H1 (cell line): ENCODE data around the gene BTRC. TPM values are rescaled to one million over a fixed set of nuclear protein-coding genes. Genes with fewer than 3 reads are reported as not detected.

Experiments
- CEBPB ChIP-seq: IDR thresholded peaks from 2 replicates; pipeline ENCODE4 v1.6.1; 2012; ENCODE audit warnings: low read depth, low read length
- EP300 ChIP-seq, 2 experiments: IDR thresholded peaks; 1 replicate in 1 of 2; 2 replicates in 1 of 2; pipeline ENCODE4 v1.6.1; 2011 to 2012; ENCODE audit warnings: low read depth in 2 of 2, low read length in 2 of 2, mild to moderate bottlenecking in 2 of 2, borderline replicate concordance in 1 of 2, inconsistent platforms in 1 of 2, moderate library complexity in 1 of 2
- KDM5A ChIP-seq: fragments of 200-600 bp; IDR thresholded peaks from 2 replicates; pipeline ENCODE4 v1.7.1; 2012; ENCODE audit warnings: mild to moderate bottlenecking, low read length, inconsistent platforms, mixed read lengths
- RXRA ChIP-seq: IDR thresholded peaks from 2 replicates; pipeline ENCODE4 v1.6.1; 2011; ENCODE audit warnings: low read depth, mild to moderate bottlenecking, low read length, moderate library complexity; ENCODE audit not compliant: insufficient read depth
- SRF ChIP-seq: IDR thresholded peaks from 2 replicates; pipeline ENCODE4 v1.6.1; 2011; ENCODE audit warnings: mild to moderate bottlenecking, low read depth, low read length, moderate library complexity
- USF2 ChIP-seq: IDR thresholded peaks from 2 replicates; pipeline ENCODE4 v1.6.1; 2011; ENCODE audit warnings: low read length, improper control_type of control experiment
- polyA plus RNA-seq, 7 experiments: library from polyadenylated mRNA; depleted of rRNA in 3 of 7; stranded (reverse) in 5 of 7; unstranded in 2 of 7; fragments of >200 nt in 5 of 7; fragments of 200-250 nt in 2 of 7; gene quantifications; 1 replicate in 5 of 7; 2 replicates in 1 of 7; 4 replicates in 1 of 7; pipeline versions ENCODE4 v1.2.1 to v1.2.3, GENCODE V29; 2011 to 2013; ENCODE audit warnings: missing spikeins in 2 of 7, mixed read lengths in 2 of 7
- total RNA-seq: library from RNA; stranded (reverse); fragmentation: NEBNext Ultra II Directional; extraction: Animal tissue kit (Norgen Biotek cat#: 25700); gene quantifications from 2 replicates; pipeline ENCODE4 v1.2.1, GENCODE V29; 2021

BTRC gene
- total and polyA plus RNA-seq, 2 of the 8 experiments (the other 6 are each of a cell fraction or from before 2014, with no cell fraction given), result 9.9 to 24.7 TPM

- TF ChIP-seq EP300 (IDR thresholded peaks at IDR 0.05; ENCODE audit: borderline replicate concordance in 1 of 2, low read depth in 2 of 2, low read length in 2 of 2) (no peak), CEBPB (no peak), USF2 (no peak), SRF (no peak), KDM5A (no peak), RXRA (no peak)
Measured at GRCh38 chr10:101563497-101564040, 209.6 kb downstream of the BTRC start (continued).
